GM18858 (cell line): ENCODE measurements around the gene MT1M.
"Not testable (repeated sequence)": the region's sequence is repeated elsewhere in the genome, so short reads cannot be mapped to it uniquely, and the experiment has no call there.

Source experiments
- ATAC-seq: cut with Tn5 transposase; IDR thresholded peaks from one replicate; pipeline ENCODE4 v1.9.1; 2021; ENCODE audit not compliant: unreplicated experiment

The MT1M gene

DNA sequence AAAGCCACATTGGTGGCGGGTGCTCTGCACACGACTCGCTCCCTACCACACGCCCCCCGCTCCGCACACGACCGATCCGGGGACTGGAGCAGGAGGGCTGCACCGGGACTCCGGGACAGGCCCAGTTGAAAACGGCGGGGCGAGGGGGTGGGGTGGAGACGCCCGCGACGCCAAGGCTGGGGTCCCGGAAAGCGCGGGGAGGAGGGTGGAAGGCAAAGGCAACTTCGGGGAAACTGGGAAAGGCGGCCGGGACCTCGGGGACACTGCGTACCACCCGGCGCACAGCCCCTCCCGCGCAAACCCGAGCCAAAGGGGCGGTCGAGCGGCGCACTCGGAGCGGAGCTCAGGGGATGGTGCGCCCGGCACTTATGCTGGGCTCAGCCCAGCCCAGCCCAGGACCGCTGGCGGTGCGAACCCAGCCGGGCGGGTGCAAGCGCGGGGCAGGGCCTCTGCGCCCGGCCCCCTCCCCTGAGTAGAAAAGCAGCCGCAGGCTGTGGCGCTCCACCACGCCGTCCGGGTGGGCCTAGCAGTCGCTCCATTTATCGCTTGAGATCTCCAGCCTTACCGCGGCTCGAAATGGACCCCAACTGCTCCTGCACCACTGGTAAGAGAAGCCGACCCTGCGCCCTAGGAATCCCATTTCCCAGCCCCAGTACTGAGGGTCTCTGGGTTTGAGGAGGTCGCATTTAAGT lies at the start of gene MT1M:
MT1M (plus strand) TSS at position 504 of the 692 bp plus-strand sequence; CDS start at position 577, 73 bp downstream.
- no peak for ATAC-seq

DNA sequence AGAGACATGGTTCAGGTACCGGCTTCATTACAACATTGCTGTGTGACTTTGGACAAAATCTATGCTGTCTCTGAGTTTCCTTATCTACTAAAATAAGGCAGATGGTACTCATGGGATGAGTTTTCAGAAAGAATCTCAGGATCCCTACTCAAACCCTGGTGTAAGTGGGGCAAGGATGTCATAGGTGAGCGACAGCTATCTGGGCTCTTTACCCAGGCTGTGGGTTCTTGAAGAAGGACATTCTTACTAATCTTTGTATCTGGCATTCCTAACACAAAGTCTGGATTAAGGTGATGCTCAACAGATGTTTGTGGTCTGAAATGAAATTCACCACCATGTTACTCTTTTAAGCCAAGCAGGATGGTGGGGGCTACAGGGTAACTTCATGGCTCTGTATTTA lies 49.5 kb upstream of the MT1M start:
- not testable (repeated sequence) for ATAC-seq

DNA sequence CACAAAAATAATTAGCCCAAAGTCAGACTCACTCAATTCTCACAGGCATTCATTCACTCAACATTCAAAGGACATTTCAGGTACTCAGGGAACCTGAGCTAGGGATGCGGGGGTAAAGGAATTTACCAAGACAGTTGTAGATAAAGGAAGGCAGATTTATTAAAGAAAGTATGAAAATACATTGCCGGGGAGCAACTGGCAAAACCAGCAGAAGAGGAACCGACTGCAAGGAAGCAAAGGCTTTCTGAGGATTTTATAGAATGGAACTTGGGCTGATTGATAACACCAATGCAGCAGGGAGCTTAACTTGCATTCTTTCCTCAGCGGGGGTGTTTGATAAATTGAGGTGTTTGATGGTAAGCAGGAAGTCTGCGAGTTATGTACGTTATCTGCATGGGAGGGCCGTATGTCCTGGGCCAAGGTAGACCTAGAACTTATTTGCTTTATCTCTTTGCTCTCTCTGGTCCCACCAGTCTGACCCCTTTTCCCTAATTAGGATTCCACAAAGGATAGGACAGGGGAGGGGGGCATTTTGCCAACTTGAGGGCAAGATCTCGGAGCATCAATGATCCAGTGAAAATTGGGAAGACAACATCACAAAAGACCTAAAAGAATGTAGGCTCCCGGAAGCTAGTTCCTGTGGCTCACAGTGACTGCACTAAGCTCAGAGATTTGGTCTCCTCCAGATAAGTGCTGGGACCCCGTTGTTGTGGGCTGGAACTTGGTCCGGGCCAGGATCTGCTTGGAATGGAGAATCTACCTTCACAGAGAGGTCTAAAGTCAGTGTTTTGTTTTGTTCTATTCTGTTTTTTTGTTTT lies 48.9 kb upstream of the MT1M start:
- no peak for ATAC-seq

DNA sequence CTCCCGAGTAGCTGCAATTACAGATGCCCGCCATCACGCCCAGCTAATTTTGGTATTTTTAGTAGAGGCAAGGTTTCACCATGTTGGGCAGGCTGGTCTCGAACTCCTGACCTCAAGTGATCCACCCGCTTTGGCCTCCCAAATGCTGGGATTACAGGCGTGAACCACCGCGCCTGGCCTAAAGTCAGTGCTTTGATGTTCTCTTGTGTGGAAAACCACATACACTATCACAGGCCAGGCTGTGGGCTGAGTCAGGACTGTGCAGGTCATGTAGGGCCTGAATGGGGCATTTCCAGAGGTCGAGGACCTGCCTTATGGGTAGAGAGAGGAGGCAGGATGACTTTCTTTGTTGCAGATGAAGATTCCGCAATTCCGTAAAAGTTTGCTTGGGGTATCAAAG lies 48.2 kb upstream of the MT1M start:
- ATAC-seq: no peak

DNA sequence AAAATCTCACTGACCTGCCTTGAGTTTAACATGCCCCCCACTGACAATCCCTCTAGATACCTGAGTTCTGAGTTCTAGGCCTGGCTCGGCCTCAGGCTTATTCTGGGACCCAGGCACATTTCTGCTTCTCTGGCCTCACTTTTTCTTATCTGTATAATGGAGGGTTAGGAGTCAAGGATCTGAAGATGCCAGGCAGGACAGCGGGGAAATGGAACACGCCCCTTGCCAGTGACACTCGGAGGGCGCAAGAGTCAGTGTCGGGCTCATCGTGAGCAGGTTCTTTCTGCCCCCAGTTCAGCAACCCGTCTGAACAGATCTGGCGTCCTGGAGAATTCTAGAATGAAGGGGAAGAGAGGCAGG lies 43.7 kb upstream of the MT1M start:
- no peak for ATAC-seq

DNA sequence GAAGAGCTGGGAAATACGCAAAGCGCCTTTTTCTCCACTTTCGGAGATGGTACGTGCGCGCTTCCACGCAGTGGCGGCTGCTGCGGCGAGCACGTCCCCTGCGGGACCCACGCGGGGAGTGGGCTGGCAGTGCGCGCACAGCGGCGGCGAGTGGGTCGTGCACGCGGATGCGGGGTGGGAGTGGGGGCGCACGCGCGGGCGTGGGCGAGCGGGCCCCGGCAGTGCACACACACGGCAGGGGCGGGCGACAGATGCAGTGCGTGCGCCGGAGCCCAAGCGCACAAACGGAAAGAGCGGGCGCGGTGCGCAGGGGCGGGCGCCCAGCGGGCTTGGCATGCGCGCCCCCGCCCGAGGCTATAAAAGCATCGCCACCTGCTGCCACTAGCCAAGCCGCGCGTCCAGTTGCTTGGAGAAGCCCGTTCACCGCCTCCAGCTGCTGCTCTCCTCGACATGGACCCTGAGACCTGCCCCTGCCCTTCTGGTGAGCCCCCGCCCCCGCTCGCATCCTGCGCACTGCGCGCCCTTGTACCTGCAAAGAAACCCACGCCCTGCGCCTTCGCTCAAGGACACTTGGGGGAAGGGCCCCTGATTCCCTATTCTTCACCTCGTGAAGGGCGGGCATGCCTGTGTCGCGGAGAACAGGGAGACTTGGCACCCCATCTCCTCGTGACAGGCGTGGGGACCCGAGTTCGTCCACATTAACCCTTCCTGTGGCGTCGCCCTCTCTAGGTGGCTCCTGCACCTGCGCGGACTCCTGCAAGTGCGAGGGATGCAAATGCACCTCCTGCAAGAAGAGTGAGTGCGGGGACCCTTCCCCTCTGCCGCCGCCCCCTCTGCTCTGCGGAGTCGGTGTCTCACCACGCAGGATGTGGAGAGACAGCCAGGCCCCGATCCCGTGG lies 43.1 kb upstream of the MT1M start, which contains the start of gene MT3:
MT3 (plus strand) TSS at position 388 of the 899 bp plus-strand sequence; CDS start at position 451, 63 bp downstream.
- ATAC-seq: no peak

DNA sequence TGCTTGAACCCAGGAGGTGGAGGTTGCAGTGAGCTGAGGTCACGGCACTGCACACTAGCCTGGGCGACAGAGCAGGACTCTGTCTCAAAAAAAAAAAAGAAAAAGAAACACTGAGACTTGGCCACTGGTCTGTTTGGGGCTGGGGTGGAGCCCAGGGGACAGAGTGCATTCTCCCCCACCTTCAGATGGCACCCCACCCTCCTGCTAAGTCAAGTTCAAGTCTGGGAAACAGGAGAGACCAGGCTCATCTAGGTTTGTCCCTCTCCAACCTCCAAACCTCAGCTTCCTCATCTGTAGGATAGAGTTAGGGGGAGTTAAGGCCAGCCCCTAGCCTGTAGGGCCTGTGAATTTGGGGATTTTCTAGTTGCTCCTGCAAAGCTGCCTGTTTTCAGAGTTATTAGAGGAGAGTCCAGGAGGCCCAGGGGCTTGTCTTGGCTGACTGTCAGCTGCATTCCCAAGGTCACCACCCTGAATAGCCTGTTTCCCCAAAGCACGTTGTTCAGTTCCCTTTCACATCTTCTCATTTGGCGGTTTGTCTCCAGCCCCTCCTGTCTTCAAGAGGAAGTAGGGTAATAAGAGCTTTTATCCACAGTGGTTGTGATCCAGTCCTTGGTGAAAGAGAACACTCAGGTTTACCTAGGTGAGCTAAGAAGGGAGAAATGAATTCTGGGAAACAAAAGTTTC lies 40.9 kb upstream of the MT1M start:
- no peak for ATAC-seq

DNA sequence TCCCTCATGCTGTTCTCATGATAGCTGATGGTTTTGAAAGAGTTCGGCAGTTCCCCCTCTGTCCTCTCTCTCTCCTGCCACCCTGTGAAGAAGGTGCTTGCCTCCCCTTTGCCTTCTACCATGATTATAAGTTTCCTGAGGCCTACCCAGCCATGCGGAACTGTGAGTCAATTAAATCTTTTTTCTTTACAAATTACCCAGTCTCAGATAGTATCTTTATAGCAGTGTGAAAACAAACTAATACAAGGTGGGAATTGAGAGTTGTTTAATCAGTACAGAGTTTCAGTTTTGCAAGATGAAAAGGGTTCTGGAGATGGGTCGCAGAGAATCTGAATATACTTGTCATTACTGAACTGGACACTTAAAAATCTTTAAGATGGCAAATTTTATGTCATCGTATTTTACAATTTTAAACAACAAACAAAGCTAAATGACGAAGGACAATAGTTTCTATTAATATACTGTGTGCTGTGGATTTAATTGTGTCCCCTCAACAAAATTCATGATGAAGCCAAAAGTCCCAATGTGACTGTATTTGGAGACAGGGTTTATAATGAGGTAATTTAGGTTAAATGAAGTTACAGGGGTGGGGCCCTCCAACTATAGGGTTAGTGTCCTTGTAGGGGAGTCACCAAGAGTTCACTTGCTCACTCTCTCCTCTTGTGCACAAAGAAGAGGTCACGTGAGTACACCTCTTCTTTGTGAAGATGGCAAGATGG lies 38.7 kb upstream of the MT1M start:
- no peak for ATAC-seq

DNA sequence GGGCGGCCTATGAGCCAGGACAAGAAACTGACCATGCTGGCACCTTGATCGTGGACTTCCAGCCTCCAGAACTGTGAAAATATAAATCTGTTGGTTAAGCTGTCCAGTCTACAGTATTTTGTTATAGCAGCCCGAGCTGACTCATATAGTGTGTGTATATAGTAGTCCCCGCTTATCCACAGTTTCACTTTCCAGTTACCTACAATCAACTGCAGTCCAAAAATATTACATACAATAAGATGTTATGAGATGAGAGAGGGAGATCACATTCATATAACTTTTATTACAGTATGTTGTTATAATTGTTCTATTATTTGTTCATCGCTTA lies 38.2 kb upstream of the MT1M start:
- ATAC-seq: no peak

DNA sequence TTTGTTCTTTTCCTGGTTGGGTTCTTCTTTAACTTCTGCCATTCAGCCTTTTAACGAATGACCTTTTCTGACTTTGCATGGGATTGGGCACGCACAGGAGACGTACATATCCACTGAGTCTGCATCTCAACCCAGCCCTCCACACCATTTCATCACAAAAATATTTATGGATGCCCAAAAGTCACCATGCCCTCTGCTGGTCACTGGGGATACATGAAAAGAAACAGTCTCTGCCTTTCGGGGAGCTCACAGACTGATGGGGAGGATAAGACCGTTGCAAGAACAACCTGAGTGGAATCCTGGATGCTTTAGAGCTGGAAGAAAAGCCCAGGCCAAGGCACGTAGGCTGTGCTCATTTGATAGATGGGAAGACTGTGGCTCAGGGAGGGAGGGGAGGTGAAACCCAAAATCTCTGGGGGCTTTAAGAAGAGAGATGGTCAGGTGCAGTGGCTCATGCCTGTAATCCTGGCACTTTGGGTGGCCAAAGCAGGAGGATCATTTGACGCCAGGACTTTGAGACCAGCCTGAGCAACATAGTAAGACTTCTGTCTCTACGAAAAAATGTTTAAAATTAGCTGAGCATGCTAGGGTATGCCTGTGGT lies 32.0 kb upstream of the MT1M start:
- ATAC-seq: no peak

DNA sequence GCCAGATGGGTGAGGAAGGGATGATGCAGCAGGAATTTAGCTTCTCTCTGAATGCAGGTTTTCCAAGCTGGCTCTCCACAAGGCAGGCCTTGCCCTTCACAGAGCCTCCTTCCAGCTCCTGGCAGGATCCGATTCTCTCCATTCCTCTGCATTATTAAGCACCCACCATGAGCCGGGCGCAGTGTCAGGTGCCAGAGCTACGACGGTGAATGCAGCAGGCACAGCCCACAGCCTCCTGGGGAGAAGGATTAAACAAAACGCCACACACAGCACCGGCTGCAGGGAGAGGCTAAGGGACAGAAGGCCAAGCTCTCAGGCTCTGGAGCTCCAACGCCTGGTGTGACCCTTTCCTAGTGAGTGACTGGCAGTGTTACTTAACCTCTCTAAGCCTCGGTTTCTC lies 31.1 kb upstream of the MT1M start:
- no peak for ATAC-seq

DNA sequence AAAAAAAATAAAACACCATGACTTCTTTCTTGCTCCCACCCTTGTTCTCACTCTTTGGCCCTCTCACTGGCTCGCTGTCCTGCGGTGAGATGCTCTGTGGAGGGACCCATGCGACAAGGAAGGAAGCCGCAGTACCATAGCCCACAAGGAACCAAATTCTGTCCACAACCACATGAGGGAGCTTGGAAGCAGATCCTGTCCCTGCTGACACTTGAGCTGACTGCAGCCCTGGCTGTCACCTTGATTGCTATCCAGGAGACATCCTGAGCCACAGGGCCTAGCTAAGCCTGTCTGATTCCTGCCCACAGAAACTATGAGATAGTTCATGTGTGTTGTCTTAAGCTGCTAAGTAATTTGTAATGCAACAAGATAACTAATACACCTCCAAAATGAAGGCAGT lies 28.9 kb upstream of the MT1M start:
- no peak for ATAC-seq

DNA sequence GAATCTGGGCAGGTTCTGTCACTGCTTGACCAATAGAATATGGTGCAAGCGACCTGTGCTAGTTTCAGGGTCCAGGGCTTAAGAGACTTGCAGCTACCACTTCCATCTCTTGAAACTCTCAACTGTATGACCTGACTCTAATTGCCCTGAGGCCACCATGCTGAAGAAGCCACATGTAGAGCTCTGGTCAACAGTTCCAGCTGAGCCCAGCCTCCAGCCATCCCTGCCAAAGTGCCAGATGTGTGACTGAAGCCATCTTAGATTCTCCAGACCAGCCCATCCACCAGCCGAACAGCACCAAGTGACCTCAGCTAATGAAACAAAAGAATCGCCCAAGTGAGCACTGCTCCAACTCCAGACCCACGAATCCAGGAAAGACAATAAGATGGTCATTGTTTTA lies 27.5 kb upstream of the MT1M start:
- no peak for ATAC-seq

DNA sequence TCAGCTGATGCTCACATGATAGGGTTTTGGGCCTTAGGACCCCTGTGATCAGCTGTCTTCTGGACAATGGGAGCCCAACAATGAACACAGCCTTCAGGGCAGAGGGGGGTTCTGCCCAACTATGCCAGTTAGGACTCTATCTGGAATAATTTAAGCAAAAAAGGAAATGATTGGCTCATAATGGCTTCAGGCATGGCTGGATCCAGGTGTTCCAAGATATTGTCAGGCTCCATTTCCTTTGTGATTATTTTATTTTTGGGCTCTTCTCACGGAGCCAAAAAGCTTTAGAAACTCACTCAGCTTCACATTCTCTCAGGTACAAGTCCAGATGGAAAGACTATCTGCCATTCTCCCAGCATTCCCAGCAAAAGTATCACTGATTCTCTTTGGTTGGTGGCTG lies 27.0 kb upstream of the MT1M start:
- no peak for ATAC-seq

DNA sequence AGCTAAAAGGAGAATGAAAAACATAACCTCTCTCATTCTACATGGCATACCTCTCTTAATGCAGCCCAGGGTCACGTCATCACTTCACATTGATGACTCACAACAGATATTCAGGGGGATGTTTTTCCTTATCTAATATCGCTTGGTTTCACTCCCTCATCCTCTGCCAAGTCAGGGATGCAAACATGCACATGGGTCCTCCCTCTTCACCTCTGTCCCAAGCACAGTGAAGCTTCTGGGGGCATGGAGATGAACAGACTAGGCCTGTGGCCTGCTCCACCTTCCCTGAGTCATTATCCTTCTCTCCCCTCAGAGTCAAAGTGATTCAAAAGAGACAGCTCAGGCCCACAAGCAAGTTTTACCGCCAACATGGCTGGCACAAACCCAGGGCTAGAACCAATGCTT lies 26.4 kb upstream of the MT1M start:
- ATAC-seq: no peak

DNA sequence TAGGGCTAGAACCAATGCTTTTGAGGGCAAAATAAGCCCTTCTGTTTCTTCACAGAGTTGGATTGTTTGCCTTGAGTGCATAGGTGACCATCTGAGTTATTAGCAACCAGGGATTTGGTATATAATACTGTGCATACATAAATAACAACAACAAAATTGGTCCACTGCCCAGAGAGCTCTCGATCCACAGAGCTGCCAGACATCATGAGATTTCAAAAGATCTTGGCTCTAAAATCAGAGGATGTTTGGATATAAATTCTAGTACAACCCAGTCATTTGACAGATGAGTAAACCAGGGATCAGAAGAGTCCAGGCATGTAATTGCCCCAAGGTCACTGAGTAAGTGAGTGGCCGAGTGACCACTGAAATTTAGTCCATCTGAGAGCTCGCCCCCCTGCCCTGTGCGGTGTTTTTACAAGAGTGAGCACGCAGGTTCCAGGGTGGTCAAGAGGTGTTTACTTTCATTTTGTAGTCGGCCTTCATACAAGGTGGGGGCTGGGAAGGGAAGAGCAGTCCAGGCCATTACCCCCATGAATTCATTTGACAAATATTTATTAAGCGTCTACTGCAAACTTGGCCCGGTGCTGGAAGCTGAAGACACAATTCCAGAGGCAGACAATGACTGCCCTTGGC lies 25.9 kb upstream of the MT1M start:
- no peak for ATAC-seq

DNA sequence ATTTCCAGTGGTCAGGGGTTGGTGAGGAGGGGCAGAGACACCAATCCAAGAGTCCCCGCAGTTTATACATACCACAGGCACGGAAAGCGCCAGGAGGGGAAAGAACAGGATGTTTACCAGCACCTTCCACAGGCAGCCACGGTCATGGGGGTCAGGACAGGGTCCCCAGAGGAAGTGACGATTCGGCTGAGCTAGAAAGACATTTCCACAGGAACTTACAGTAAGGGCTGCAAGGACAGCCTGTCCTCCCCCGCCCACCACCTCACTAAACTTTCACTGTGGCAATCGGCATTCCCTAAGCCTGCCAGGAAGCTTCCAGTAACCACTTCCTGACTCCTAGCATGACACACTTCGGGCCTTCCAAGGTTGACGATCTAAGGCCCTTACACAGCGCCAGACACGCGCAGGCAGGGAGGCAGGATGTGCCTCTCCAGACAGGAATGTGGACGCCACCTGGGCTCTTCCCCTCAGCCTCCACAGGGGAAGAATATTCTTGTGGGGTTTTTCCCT lies 25.3 kb upstream of the MT1M start:
- no peak for ATAC-seq

DNA sequence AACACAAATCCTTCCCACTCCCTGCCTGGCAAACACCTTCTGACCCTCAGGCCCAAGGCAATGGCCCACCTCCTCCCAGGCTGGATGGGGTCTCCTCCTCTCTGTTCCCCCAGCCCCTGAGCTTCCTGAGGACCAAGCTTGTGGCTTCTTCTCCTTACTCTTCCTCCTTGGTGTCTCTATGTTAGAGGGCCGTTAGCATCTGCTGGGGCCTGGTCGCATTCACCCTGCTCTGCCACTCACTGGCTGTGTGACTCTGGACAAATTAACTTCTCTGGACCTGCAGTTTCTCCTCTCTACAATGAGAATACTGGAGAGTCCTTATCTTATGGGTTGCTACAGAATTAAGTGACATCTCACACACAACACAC lies 24.8 kb upstream of the MT1M start:
- no peak for ATAC-seq
